Measurements from ENCODE around the gene MCEMP1. TPM values are rescaled to one million over a fixed set of nuclear protein-coding genes. Genes with fewer than 3 reads are reported as not detected.

Gene MCEMP1
- total RNA-seq, 1 donor from 2014 or later, result not detected

- Mint-ChIP-seq H3K4me1 (ENCODE audit: unreplicated experiment) (no peaks in the 10 kb centered on the region), H3K27me3 (ENCODE audit: unreplicated experiment) (peaks cover 4% of the 10 kb centered on the region), H3K36me3 (ENCODE audit: unreplicated experiment) (no peaks in the 10 kb centered on the region), H3K9me3 (ENCODE audit: unreplicated experiment) (peaks cover 5% of the 10 kb centered on the region), H3K27ac (ENCODE audit: unreplicated experiment) (no peak overlapping the region), H3K4me3 (ENCODE audit: unreplicated experiment) (no peak overlapping the region)
- TF ChIP-seq CTCF (IDR thresholded peaks at IDR 0.05), result no peak
- no peak for DNase-seq (ENCODE audit: extremely low spot score, unreplicated experiment)
Observed at GRCh38 chr19:7718668-7719067, 41.8 kb downstream of the MCEMP1 start.

GRCh38 chr19:7720351-7720750, 43.5 kb downstream of the MCEMP1 start:
- Mint-ChIP-seq H3K4me1 (ENCODE audit: unreplicated experiment) (no peaks in the 10 kb centered on the region), H3K36me3 (ENCODE audit: unreplicated experiment) (no peaks in the 10 kb centered on the region), H3K27me3 (ENCODE audit: unreplicated experiment) (peaks cover 9% of the 10 kb centered on the region), H3K27ac (ENCODE audit: unreplicated experiment) (no peak overlapping the region), H3K9me3 (ENCODE audit: unreplicated experiment) (peaks cover 5% of the 10 kb centered on the region), H3K4me3 (ENCODE audit: unreplicated experiment) (no peak overlapping the region)
- DNase-seq (ENCODE audit: extremely low spot score, unreplicated experiment), result no peak
- TF ChIP-seq CTCF (IDR thresholded peaks at IDR 0.05), result no peak

DNA sequence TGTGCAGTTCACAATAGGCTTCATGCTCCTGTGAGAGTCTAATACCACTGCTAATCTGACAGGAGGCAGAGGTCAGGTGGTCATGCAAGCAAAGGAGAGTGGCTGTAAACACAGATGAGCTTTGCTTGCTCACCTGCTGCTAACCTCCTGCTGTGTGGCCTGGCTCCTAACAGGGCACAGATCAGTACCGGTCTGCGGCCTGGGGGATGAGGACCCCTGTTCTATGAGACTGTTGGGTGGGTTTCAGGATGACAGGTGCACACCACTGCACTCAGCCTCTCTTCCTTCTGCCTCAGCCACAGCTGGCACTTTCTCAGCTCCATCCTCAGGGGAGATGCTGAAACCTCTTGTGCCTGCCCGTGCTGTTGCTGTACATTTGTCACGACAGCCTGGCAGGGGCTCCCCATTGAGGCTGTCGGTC, 45.4 kb downstream of the MCEMP1 start:
- H3K9me3 Mint-ChIP-seq (ENCODE audit: unreplicated experiment), result no peaks in the 10 kb centered on the region
- no peaks in the 10 kb centered on the region for H3K4me1 Mint-ChIP-seq (ENCODE audit: unreplicated experiment)
- DNase-seq (ENCODE audit: extremely low spot score, unreplicated experiment), result no peak
- peaks cover 9% of the 10 kb centered on the region for H3K27me3 Mint-ChIP-seq (ENCODE audit: unreplicated experiment)
- H3K27ac Mint-ChIP-seq (ENCODE audit: unreplicated experiment), result no peak overlapping the region
- no peak for TF ChIP-seq CTCF (IDR thresholded peaks at IDR 0.05)
- H3K4me3 Mint-ChIP-seq (ENCODE audit: unreplicated experiment), result no peak overlapping the region
- H3K36me3 Mint-ChIP-seq (ENCODE audit: unreplicated experiment), result no peaks in the 10 kb centered on the region

DNA sequence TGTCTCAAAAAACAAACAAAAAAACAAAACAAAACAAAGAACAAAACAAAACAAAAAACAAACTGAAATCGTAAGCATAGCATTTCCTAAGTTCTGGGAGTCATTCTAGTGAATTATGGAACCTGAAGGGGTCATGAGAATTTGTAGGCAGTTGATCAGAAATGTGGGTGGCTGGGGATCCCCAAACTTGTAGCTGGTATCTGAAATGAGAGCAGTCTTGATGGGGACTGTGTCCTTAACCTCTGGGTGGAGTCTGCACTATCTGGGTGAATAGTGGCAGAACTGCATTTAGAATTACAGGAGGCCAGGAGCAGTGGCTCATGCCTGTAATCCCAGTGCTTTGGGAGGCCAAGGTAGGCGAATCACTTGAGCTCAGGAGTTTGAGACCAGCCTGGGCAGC, 48.9 kb downstream of the MCEMP1 start:
- no peak overlapping the region for H3K27ac Mint-ChIP-seq (ENCODE audit: unreplicated experiment)
- TF ChIP-seq CTCF (IDR thresholded peaks at IDR 0.05), result no peak
- no peaks in the 10 kb centered on the region for H3K4me1 Mint-ChIP-seq (ENCODE audit: unreplicated experiment)
- no peaks in the 10 kb centered on the region for H3K9me3 Mint-ChIP-seq (ENCODE audit: unreplicated experiment)
- peaks cover 35% of the 10 kb centered on the region for H3K27me3 Mint-ChIP-seq (ENCODE audit: unreplicated experiment)
- H3K36me3 Mint-ChIP-seq (ENCODE audit: unreplicated experiment), result no peaks in the 10 kb centered on the region
- no peak for DNase-seq (ENCODE audit: extremely low spot score, unreplicated experiment)
- no peak overlapping the region for H3K4me3 Mint-ChIP-seq (ENCODE audit: unreplicated experiment)

GRCh38 chr19:7729211-7729610, 52.3 kb downstream of the MCEMP1 start:
- Mint-ChIP-seq H3K27me3 (ENCODE audit: unreplicated experiment) (peaks cover 40% of the 10 kb centered on the region), H3K9me3 (ENCODE audit: unreplicated experiment) (no peaks in the 10 kb centered on the region), H3K4me3 (ENCODE audit: unreplicated experiment) (no peak overlapping the region), H3K27ac (ENCODE audit: unreplicated experiment) (no peak overlapping the region), H3K36me3 (ENCODE audit: unreplicated experiment) (no peaks in the 10 kb centered on the region), H3K4me1 (ENCODE audit: unreplicated experiment) (no peaks in the 10 kb centered on the region)
- no peak for TF ChIP-seq CTCF (IDR thresholded peaks at IDR 0.05)
- DNase-seq (ENCODE audit: extremely low spot score, unreplicated experiment), result no peak

Other genes with a start within 250 kb of the MCEMP1 start
- 2.1 and 2.5 TPM in 2 replicates for gene PEX11G, start 188.1 kb upstream of the MCEMP1 start, total RNA-seq
- 84.4 and 93.5 TPM in 2 replicates for gene ZNF358, start 161.0 kb upstream of the MCEMP1 start, total RNA-seq
- gene MCOLN1, start 154.5 kb upstream of the MCEMP1 start, total RNA-seq, result 33.3 and 39.2 TPM in 2 replicates
- gene PNPLA6, start 141.4 kb upstream of the MCEMP1 start, total RNA-seq, result 107 and 129 TPM in 2 replicates
- 0.57 and 1.1 TPM in 2 replicates for gene CAMSAP3, start 81.2 kb upstream of the MCEMP1 start, total RNA-seq
- 40.9 and 41.7 TPM in 2 replicates for gene XAB2, start 47.5 kb upstream of the MCEMP1 start, total RNA-seq
- 89.7 and 122 TPM in 2 replicates for gene PET100, start 47.3 kb upstream of the MCEMP1 start, total RNA-seq
- gene PCP2, start 43.4 kb upstream of the MCEMP1 start, total RNA-seq, result not detected in 2 replicates
- 11.6 and 13.6 TPM in 2 replicates for gene STXBP2, start 40.0 kb upstream of the MCEMP1 start, total RNA-seq
- not detected in 2 replicates for gene RETN, start 8.0 kb upstream of the MCEMP1 start, total RNA-seq
- 105 and 108 TPM in 2 replicates for gene TRAPPC5, start 3.7 kb downstream of the MCEMP1 start, total RNA-seq
- not detected in 2 replicates for gene FCER2, start 25.0 kb downstream of the MCEMP1 start, total RNA-seq
- not detected in 2 replicates for gene CLEC4G, start 55.0 kb downstream of the MCEMP1 start, total RNA-seq
- gene CD209, start 70.4 kb downstream of the MCEMP1 start, total RNA-seq, result not detected in 2 replicates
- gene CLEC4M, start 86.2 kb downstream of the MCEMP1 start, total RNA-seq, result not detected in 2 replicates
- 27.3 and 27.6 TPM in 2 replicates for gene EVI5L, start 153.1 kb downstream of the MCEMP1 start, total RNA-seq
- gene PRR36, start 197.3 kb downstream of the MCEMP1 start, total RNA-seq, result 0.24 and 0.51 TPM in 2 replicates
- gene LRRC8E, start 211.4 kb downstream of the MCEMP1 start, total RNA-seq, result 3.3 and 3.5 TPM in 2 replicates
- gene MAP2K7, start 226.8 kb downstream of the MCEMP1 start, total RNA-seq, result 34.4 and 42.1 TPM in 2 replicates
- gene TGFBR3L, start 237.7 kb downstream of the MCEMP1 start, total RNA-seq, result 2.3 and 2.6 TPM in 2 replicates
- 19.6 and 21.9 TPM in 2 replicates for gene SNAPC2, start 243.2 kb downstream of the MCEMP1 start, total RNA-seq
- gene CTXN1, start 249.0 kb downstream of the MCEMP1 start, total RNA-seq, result 28.7 and 28.8 TPM in 2 replicates